Endothelial cell of umbilical vein (primary cell): ENCODE data around the gene PIGZ. TPM values are rescaled to one million over a fixed set of nuclear protein-coding genes. Genes with fewer than 3 reads are reported as not detected.

Experiments
- BruUV-seq: library from RNA; stranded (reverse); fragments of 400-500 nt; replicated peaks from 2 replicates; lab custom pipeline; 2021; lab: Mats Ljungman, UMichigan
- CTCF ChIA-PET: fragments of 300-600, 350-600 bp; sonication (Branson Sonifier 250); formaldehyde crosslinking; loops from one replicate; lab custom pipeline; 2021; ENCODE audit warnings: antibody characterized with exemption, inconsistent platforms; lab: Charles Lee
- POLR2A ChIA-PET: fragments of 300-600, 350-600 bp; sonication (Branson Sonifier 250); formaldehyde crosslinking; loops from one replicate; lab custom pipeline; 2021; ENCODE audit warnings: antibody characterized with exemption, inconsistent platforms; lab: Charles Lee
- DNase-seq: peaks from one replicate; pipeline ENCODE4 v3.0.0-alpha.2; 2011; ENCODE audit warnings: low read depth, low spot score
- FAIRE-seq: peaks from 2 replicates; lab custom pipeline; 2011; peaks lifted over from hg19 to GRCh38; lab: Jason Lieb, UNC
- H2AFZ ChIP-seq: 2 replicates; pipeline ENCODE4 v1.6.0; 2012; ENCODE audit warnings: low read depth, low read length, control low read depth, inconsistent platforms
- H3K27ac ChIP-seq: 2 replicates; pipeline ENCODE4 v1.5.1; 2011; ENCODE audit warnings: low read depth, mild to moderate bottlenecking, control low read depth, low read length, moderate library complexity; ENCODE audit not compliant: insufficient read depth
- H3K27me3 ChIP-seq, 2 experiments: 2 replicates each; pipeline versions ENCODE4 v1.6.0 to v1.6.1; 2011; ENCODE audit warnings: low read length in 2 of 2, mixed read lengths in 1 of 2; ENCODE audit not compliant: control insufficient read depth in 2 of 2, insufficient read depth in 2 of 2
- H3K36me3 ChIP-seq, 2 experiments: 2 replicates in 1 of 2; 3 replicates in 1 of 2; pipeline ENCODE4 v1.5.1; 2011; ENCODE audit warnings: low read length in 2 of 2, mild to moderate bottlenecking in 1 of 2, moderate library complexity in 1 of 2; ENCODE audit not compliant: control insufficient read depth in 2 of 2, insufficient read depth in 2 of 2; ENCODE audit errors: extremely low read depth in 1 of 2
- H3K4me1 ChIP-seq: 3 replicates; pipeline ENCODE4 v1.5.1; 2011; ENCODE audit warnings: mild to moderate bottlenecking, low read length; ENCODE audit not compliant: control insufficient read depth, insufficient read depth; ENCODE audit errors: extremely low read depth
- H3K4me2 ChIP-seq: 2 replicates; pipeline ENCODE4 v1.6.1; 2011; ENCODE audit warnings: low read length, control low read depth, mixed read lengths; ENCODE audit not compliant: insufficient read depth
- H3K4me3 ChIP-seq, 3 experiments: fragments of 200-600 bp in 1 of 3; sonication (generic), shearing (Covaris generic) in 1 of 3; replicated peaks in 1 of 3; 2 replicates each; pipeline ENCODE4 v1.5.1; 2011 to 2016; ENCODE audit warnings: control low read depth in 3 of 3, low read length in 3 of 3, mild to moderate bottlenecking in 2 of 3, inconsistent platforms in 1 of 3, low read depth in 1 of 3, moderate library complexity in 1 of 3; ENCODE audit not compliant: insufficient read depth in 1 of 3
- H3K79me2 ChIP-seq: 2 replicates; pipeline ENCODE4 v1.6.0; 2012; ENCODE audit warnings: low read length, inconsistent platforms; ENCODE audit not compliant: control insufficient read depth, insufficient read depth
- H3K9ac ChIP-seq: replicated peaks from 2 replicates; pipeline ENCODE3; 2011; ENCODE audit warnings: low read length, control low read depth; ENCODE audit not compliant: insufficient read depth; ENCODE audit errors: extremely low read depth
- H3K9me1 ChIP-seq: replicated peaks from 3 replicates; pipeline ENCODE4 v1.6.0; 2011; ENCODE audit warnings: mild to moderate bottlenecking, low read length; ENCODE audit not compliant: control insufficient read depth, insufficient read depth; ENCODE audit errors: extremely low read depth
- H3K9me3 ChIP-seq: replicated peaks from 2 replicates; pipeline ENCODE4 v1.5.1; 2012; ENCODE audit warnings: low read length, inconsistent platforms; ENCODE audit not compliant: control insufficient read depth, insufficient read depth
- H4K20me1 ChIP-seq: replicated peaks from 2 replicates; pipeline ENCODE3; 2011; ENCODE audit warnings: mild to moderate bottlenecking, low read length; ENCODE audit not compliant: control insufficient read depth, insufficient read depth; ENCODE audit errors: extremely low read depth
- CTCF ChIP-seq, 2 donors: IDR thresholded peaks; 1 replicate in 1 of 2; 2 replicates in 1 of 2; pipeline ENCODE4 v1.5.1; 2011; ENCODE audit warnings: low read length in 2 of 2, mild to moderate bottlenecking in 2 of 2, moderate library complexity in 2 of 2, control low read depth in 1 of 2, inconsistent platforms in 1 of 2, low read depth in 1 of 2; ENCODE audit not compliant: insufficient read depth in 1 of 2; ENCODE audit errors: extremely low read depth in 1 of 2
- FOS ChIP-seq: IDR thresholded peaks from 2 replicates; pipeline ENCODE4 v1.6.1; 2011; ENCODE audit warnings: mild to moderate bottlenecking, low read length, moderate library complexity, borderline replicate concordance; ENCODE audit not compliant: insufficient read depth
- GATA2 ChIP-seq: IDR thresholded peaks from 2 replicates; pipeline ENCODE4 v1.7.0; 2011; ENCODE audit warnings: low read depth, mild to moderate bottlenecking, moderate library complexity, mixed read lengths, low read length; ENCODE audit not compliant: insufficient read length, insufficient read depth
- JUN ChIP-seq: IDR thresholded peaks from 2 replicates; pipeline ENCODE4 v1.6.1; 2011; ENCODE audit warnings: borderline replicate concordance, low read depth; ENCODE audit not compliant: insufficient read length, insufficient read depth
- MAX ChIP-seq: IDR thresholded peaks from 2 replicates; pipeline ENCODE4 v1.6.1; 2011; ENCODE audit not compliant: insufficient read depth, insufficient read length
- MYC ChIP-seq: IDR thresholded peaks from one replicate; pipeline ENCODE4 v1.6.1; 2011; ENCODE audit warnings: mild to moderate bottlenecking, low read depth, low read length
- POLR2A ChIP-seq: IDR thresholded peaks from 2 replicates; pipeline ENCODE4 v1.6.1; 2012; ENCODE audit warnings: low read depth, mild to moderate bottlenecking, control low read depth, low read length
- POLR2AphosphoS5 ChIP-seq: IDR thresholded peaks from 2 replicates; pipeline ENCODE4 v1.6.1; 2012; ENCODE audit warnings: low read depth, mild to moderate bottlenecking, control low read depth, low read length, moderate library complexity; ENCODE audit not compliant: insufficient read depth
- dilution Hi-C: fragments of 300-500 bp; cut with MboI; formaldehyde crosslinking; loops from one replicate; pipeline ENCODE4 v1.15.0; 2019; ENCODE audit warnings: low sequenced_read_pairs; ENCODE audit not compliant: extremely low pct_ligation_motif_present
- intact Hi-C: fragments of 100-400 bp; cut with micrococcal nuclease; formaldehyde crosslinking; loops from one replicate; pipeline ENCODE4 v1.10.0; 2022
- polyA plus RNA-seq, 4 experiments: library from polyadenylated mRNA; depleted of rRNA in 3 of 4; stranded (reverse) in 3 of 4; unstranded in 1 of 4; fragments of >200 nt; gene quantifications; 2 replicates each; pipeline versions ENCODE4 v1.2.1 to v1.2.3, GENCODE V29; 2011 to 2012; ENCODE audit warnings: missing spikeins in 1 of 4
- total RNA-seq: library from RNA; stranded (reverse); gene quantifications from 2 replicates; pipeline ENCODE4 v1.2.3, GENCODE V29; 2021

The PIGZ gene
- total and polyA plus RNA-seq, 2 donors (not counting 3 experiments of a cell fraction or from before 2014, with no cell fraction given) = 6.0 to 6.5 TPM

- H3K27me3 ChIP-seq = no peaks in the 10 kb centered on the region
- no peaks in the 10 kb centered on the region for H3K9me1 ChIP-seq
- TF ChIP-seq CTCF (IDR thresholded peaks at IDR 0.05; ENCODE audit: extremely low read depth in 1 of 2, insufficient read depth in 1 of 2, low read depth in 1 of 2, low read length in 2 of 2) (no peak), POLR2A (no peak), MYC (no peak)
- no peak overlapping the region for H3K27ac ChIP-seq
- H3K9me3 ChIP-seq = no peaks in the 10 kb centered on the region
- no peak overlapping the region for H2AFZ ChIP-seq
- dilution Hi-C loops = no loop called here
- BruUV-seq = no TSS peak
- CTCF ChIA-PET = interaction anchor here (0.9 kb wide), 1 partner anchor 77 kb away, joined by 3 read pairs; no protein-coding TSS in a partner anchor
- peaks cover 0 to 8% of the 10 kb centered on the region in 2 experiments for H3K36me3 ChIP-seq
- intact Hi-C loops = no loop called here
- no peaks in the 10 kb centered on the region for H4K20me1 ChIP-seq
- H3K79me2 ChIP-seq = no peaks in the 10 kb centered on the region
- no peak for FAIRE-seq
- no peak overlapping the region for H3K4me3 ChIP-seq
- POLR2A ChIA-PET = no interaction called here
- H3K4me2 ChIP-seq = no peak overlapping the region
- no peaks in the 10 kb centered on the region for H3K4me1 ChIP-seq
- DNase-seq = no peak
- no peak overlapping the region for H3K9ac ChIP-seq
Measured at GRCh38 chr3:196915375-196915774, 53.3 kb downstream of the PIGZ start.

- H3K9me3 ChIP-seq = no peaks in the 10 kb centered on the region
- no peak for DNase-seq
- H3K4me2 ChIP-seq = no peak overlapping the region
- H3K79me2 ChIP-seq = no peaks in the 10 kb centered on the region
- H3K27me3 ChIP-seq = no peaks in the 10 kb centered on the region
- H3K9ac ChIP-seq = no peak overlapping the region
- CTCF ChIA-PET = no interaction called here
- peaks cover 0 to 8% of the 10 kb centered on the region in 2 experiments for H3K36me3 ChIP-seq
- BruUV-seq = no TSS peak
- no peak for FAIRE-seq
- H3K4me1 ChIP-seq = no peaks in the 10 kb centered on the region
- no peaks in the 10 kb centered on the region for H3K9me1 ChIP-seq
- dilution Hi-C loops (no loop called here), intact Hi-C loops (no loop called here)
- H3K27ac ChIP-seq = no peak overlapping the region
- TF ChIP-seq GATA2 = no peak
- no peak for TF ChIP-seq CTCF (IDR thresholded peaks at IDR 0.05; ENCODE audit: extremely low read depth in 1 of 2, insufficient read depth in 1 of 2, low read depth in 1 of 2, low read length in 2 of 2)
- no peak for TF ChIP-seq JUN
- no peak for TF ChIP-seq POLR2A
- no peak for TF ChIP-seq FOS
- no peak for TF ChIP-seq MYC
- no peak for TF ChIP-seq POLR2AphosphoS5
- no peak for TF ChIP-seq MAX
- POLR2A ChIA-PET = no interaction called here
- no peaks in the 10 kb centered on the region for H4K20me1 ChIP-seq
- no peak overlapping the region for H3K4me3 ChIP-seq
- H2AFZ ChIP-seq = no peak overlapping the region
Measured at GRCh38 chr3:196914866-196915265, 53.8 kb downstream of the PIGZ start.
